Stimulated activated CD8-positive, alpha-beta memory T cell treated with anti-CD3 and anti-CD28 coated beads, Interleukin-15, amount 100 ng/mL, for 4 hours (primary cell): ENCODE data around the gene CYP17A1.

Experiments used
- DNase-seq, 2 donors: peaks; one replicate each; pipeline ENCODE4 v3.0.0-alpha.2; 2020; ENCODE audit warnings: low read depth in 2 of 2

The CYP17A1 gene

GRCh38 chr10:102804382-102805055 is 32.7 kb downstream of the CYP17A1 start:
- no peak for DNase-seq

GRCh38 chr10:102802920-102803534 is 34.2 kb downstream of the CYP17A1 start:
- no peak for DNase-seq

- DNase-seq, result no peak
Observed at GRCh38 chr10:102801978-102802377, 35.2 kb downstream of the CYP17A1 start.

- DNase-seq, result no peak
Observed at GRCh38 chr10:102801496-102801895, 35.7 kb downstream of the CYP17A1 start.

GRCh38 chr10:102800611-102801335 is 36.4 kb downstream of the CYP17A1 start:
- no peak for DNase-seq

GRCh38 chr10:102799691-102800471 is 37.3 kb downstream of the CYP17A1 start:
- DNase-seq, result no peak

- DNase-seq, result peak; percentile 25 to 27
Observed at GRCh38 chr10:102796407-102797176, 40.6 kb downstream of the CYP17A1 start.

- DNase-seq, result no peak
Observed at GRCh38 chr10:102795453-102796406, 41.5 kb downstream of the CYP17A1 start.

- no peak for DNase-seq
Observed at GRCh38 chr10:102791754-102792395, 45.3 kb downstream of the CYP17A1 start.

- no peak for DNase-seq
Observed at GRCh38 chr10:102785818-102786217, 51.4 kb downstream of the CYP17A1 start.

GRCh38 chr10:102783568-102783967 is 53.6 kb downstream of the CYP17A1 start:
- DNase-seq, result no peak

- no peak for DNase-seq
Observed at GRCh38 chr10:102782673-102783551, 54.3 kb downstream of the CYP17A1 start.

- no peak for DNase-seq
Observed at GRCh38 chr10:102781921-102782557, 55.2 kb downstream of the CYP17A1 start.

- DNase-seq, result no peak
Observed at GRCh38 chr10:102781090-102781920, 55.9 kb downstream of the CYP17A1 start.
